Esophagus squamous epithelium (tissue), 5 donors: ENCODE data around the gene DLK2. TPM values are rescaled to one million over a fixed set of nuclear protein-coding genes. Genes with fewer than 3 reads are reported as not detected.
"Not testable (repeated sequence)": the region's sequence is repeated elsewhere in the genome, so short reads cannot be mapped to it uniquely, and the experiment has no call there.

Experiments used
- DNase-seq: peaks from one replicate; lab custom pipeline; 2025; lab: John Stamatoyannopoulos, UW
- H3K27ac ChIP-seq, 4 donors: fragments of 200-600 bp; sonication (generic); one replicate each; pipeline ENCODE4 v1.5.1; 2016 to 2019; ENCODE audit warnings: mild to moderate bottlenecking in 1 of 4
- H3K27me3 ChIP-seq, 4 donors: fragments of 200-600 bp; sonication (generic); 1 replicate in 3 of 4; 2 replicates in 1 of 4; pipeline versions ENCODE4 v1.5.1 to v1.6.0; 2017 to 2021; ENCODE audit warnings: antibody characterized with exemption in 1 of 4
- H3K36me3 ChIP-seq, 3 donors: fragments of 200-600 bp; sonication (generic); one replicate each; pipeline ENCODE4 v1.5.1; 2016 to 2019
- H3K4me1 ChIP-seq, 3 donors: fragments of 200-600 bp; sonication (generic); one replicate each; pipeline ENCODE4 v1.5.1; 2017 to 2019
- H3K4me3 ChIP-seq, 4 donors: fragments of 200-600 bp; sonication (generic); 1 replicate in 3 of 4; 2 replicates in 1 of 4; pipeline ENCODE4 v1.5.1; 2016 to 2019; ENCODE audit warnings: mild to moderate bottlenecking in 2 of 4, moderate library complexity in 1 of 4
- H3K9me3 ChIP-seq, 3 donors: fragments of 200-600 bp; sonication (generic); one replicate each; pipeline ENCODE4 v1.5.1; 2016 to 2019
- POLR2A ChIP-seq, 4 donors: fragments of 450-650 bp; IDR thresholded peaks; one replicate each; pipeline ENCODE4 v1.6.1; 2017; ENCODE audit warnings: antibody characterized with exemption in 4 of 4, mild to moderate bottlenecking in 4 of 4, moderate library complexity in 3 of 4
- WGBS, 2 donors: methylation state at CpG; one replicate each; pipeline ENCODE4 v1.1.5; 2018; 5-methylcytosine and 5-hydroxymethylcytosine counted together
- intact Hi-C: fragments of 100-400 bp; cut with DNase I; formaldehyde crosslinking; loops from one replicate; pipeline ENCODE4 v1.15.0; 2022
- total RNA-seq, 4 donors: library from RNA; depleted of rRNA; stranded (reverse); fragments of >200 nt; gene quantifications; one replicate each; pipeline ENCODE4 v1.1.0, GENCODE V29; 2016
- TF ChIP-seq, protein P1 (sequence below), 6 experiments: fragments of 450-650 bp in 4 of 6; fragments of 200-600 bp in 2 of 6; sonication (generic) in 2 of 6; IDR thresholded peaks; one replicate each; pipeline ENCODE4 v1.5.1; 2016 to 2019; ENCODE audit warnings: antibody characterized with exemption in 6 of 6, mild to moderate bottlenecking in 4 of 6, moderate library complexity in 4 of 6
- donor health status: DM: yes; HTN: yes; CAD: no.

The DLK2 gene
- total RNA-seq, 4 donors from 2014 or later, result 8.3 to 24.8 (median 12.6) TPM

GRCh38 chr6:43499028-43499815 is 43.9 kb upstream of the DLK2 start:
- Histone ChIP-seq H3K9me3 (no peaks in the 10 kb centered on the region), H3K27ac (peak overlapping the region in 3 of 4 donors; percentile 16 to 39 (median 33)), H3K27me3 (peaks cover 0 to 8% (median 0%) of the 10 kb centered on the region in 4 donors), H3K4me3 (no peak overlapping the region), H3K4me1 (peaks cover 13 to 33% (median 23%) of the 10 kb centered on the region in 3 donors), H3K36me3 (peaks cover 27 to 70% (median 35%) of the 10 kb centered on the region in 3 donors)
- WGBS, 2 donors, result 63 to 86% methylated on average over 5 of the region's 12 CpGs
- no peak for TF ChIP-seq POLR2A (IDR thresholded peaks at IDR 0.05)
- TF ChIP-seq, protein P1, sequence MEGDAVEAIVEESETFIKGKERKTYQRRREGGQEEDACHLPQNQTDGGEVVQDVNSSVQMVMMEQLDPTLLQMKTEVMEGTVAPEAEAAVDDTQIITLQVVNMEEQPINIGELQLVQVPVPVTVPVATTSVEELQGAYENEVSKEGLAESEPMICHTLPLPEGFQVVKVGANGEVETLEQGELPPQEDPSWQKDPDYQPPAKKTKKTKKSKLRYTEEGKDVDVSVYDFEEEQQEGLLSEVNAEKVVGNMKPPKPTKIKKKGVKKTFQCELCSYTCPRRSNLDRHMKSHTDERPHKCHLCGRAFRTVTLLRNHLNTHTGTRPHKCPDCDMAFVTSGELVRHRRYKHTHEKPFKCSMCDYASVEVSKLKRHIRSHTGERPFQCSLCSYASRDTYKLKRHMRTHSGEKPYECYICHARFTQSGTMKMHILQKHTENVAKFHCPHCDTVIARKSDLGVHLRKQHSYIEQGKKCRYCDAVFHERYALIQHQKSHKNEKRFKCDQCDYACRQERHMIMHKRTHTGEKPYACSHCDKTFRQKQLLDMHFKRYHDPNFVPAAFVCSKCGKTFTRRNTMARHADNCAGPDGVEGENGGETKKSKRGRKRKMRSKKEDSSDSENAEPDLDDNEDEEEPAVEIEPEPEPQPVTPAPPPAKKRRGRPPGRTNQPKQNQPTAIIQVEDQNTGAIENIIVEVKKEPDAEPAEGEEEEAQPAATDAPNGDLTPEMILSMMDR (IDR thresholded peaks at IDR 0.05), result no peak
- no peak for DNase-seq
- intact Hi-C loops, result loop anchor here (5.0 kb wide), 1 partner anchor 47 kb away; no protein-coding TSS in a partner anchor

- peaks cover 24 to 61% (median 35%) of the 10 kb centered on the region in 3 donors for H3K36me3 ChIP-seq
- not testable (repeated sequence) for H3K4me3 ChIP-seq, H3K27ac ChIP-seq
Observed at GRCh38 chr6:43498291-43498690, 42.9 kb upstream of the DLK2 start.

GRCh38 chr6:43497689-43498088 is 42.3 kb upstream of the DLK2 start:
- DNase-seq, result no peak
- intact Hi-C loops, result loop anchor here (5.0 kb wide), 1 partner anchor 45 kb away; no protein-coding TSS in a partner anchor
- TF ChIP-seq, protein P1 (IDR thresholded peaks at IDR 0.05), result no peak
- TF ChIP-seq POLR2A (IDR thresholded peaks at IDR 0.05), result no peak
- no peak overlapping the region for H3K27ac ChIP-seq
- H3K9me3 ChIP-seq, result no peaks in the 10 kb centered on the region
- peaks cover 14 to 42% (median 23%) of the 10 kb centered on the region in 3 donors for H3K4me1 ChIP-seq
- 88 to 94% methylated on average over 10 to 11 of the region's 12 CpGs for WGBS, 2 donors
- peaks cover 18 to 55% (median 32%) of the 10 kb centered on the region in 3 donors for H3K36me3 ChIP-seq
- peaks cover 0 to 23% (median 0%) of the 10 kb centered on the region in 4 donors for H3K27me3 ChIP-seq
- H3K4me3 ChIP-seq, result no peak overlapping the region

More at GRCh38 chr6:43498291-43498690, 42.9 kb upstream of the DLK2 start:
- not testable (repeated sequence) for DNase-seq, H3K9me3 ChIP-seq
- WGBS, 2 donors, result 85 to 91% methylated on average over 5 of the region's 5 CpGs
- intact Hi-C loops, result loop anchor here (5.0 kb wide), 1 partner anchor 46 kb away; no protein-coding TSS in a partner anchor
- peaks cover 0 to 17% (median 0%) of the 10 kb centered on the region in 4 donors for H3K27me3 ChIP-seq
- H3K4me1 ChIP-seq, result peaks cover 13 to 36% (median 23%) of the 10 kb centered on the region in 3 donors

DNA sequence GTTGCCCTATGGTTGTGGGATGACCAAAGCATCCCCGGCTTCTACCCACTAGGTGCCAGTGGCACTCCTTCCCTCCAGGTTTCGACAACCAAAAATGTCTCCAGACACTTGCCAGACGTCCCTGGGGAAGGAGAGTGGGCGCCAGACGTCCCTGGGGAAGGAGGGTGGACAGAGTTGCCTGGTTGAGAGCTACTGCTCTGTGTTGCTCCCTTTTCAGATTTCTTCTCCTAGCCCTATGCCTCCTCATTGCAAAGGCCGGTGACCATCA is 41.7 kb upstream of the DLK2 start:
- Histone ChIP-seq H3K27me3 (peaks cover 0 to 29% (median 0%) of the 10 kb centered on the region in 4 donors), H3K4me3 (no peak overlapping the region), H3K36me3 (peaks cover 18 to 48% (median 26%) of the 10 kb centered on the region in 3 donors), H3K4me1 (peaks cover 18 to 48% (median 23%) of the 10 kb centered on the region in 3 donors), H3K9me3 (no peaks in the 10 kb centered on the region), H3K27ac (peak overlapping the region; percentile 47 to 75 (median 64))
- DNase-seq, result no peak
- 61 to 71% methylated on average over 5 of the region's 6 CpGs for WGBS, 2 donors
- intact Hi-C loops, result loop anchor here (5.0 kb wide), 1 partner anchor 45 kb away; no protein-coding TSS in a partner anchor
- TF ChIP-seq, protein P1 (IDR thresholded peaks at IDR 0.05), result no peak
- no peak for TF ChIP-seq POLR2A (IDR thresholded peaks at IDR 0.05)

- H3K4me1 ChIP-seq, result peaks cover 18 to 52% (median 23%) of the 10 kb centered on the region in 3 donors
- no peak for DNase-seq
- peak overlapping the region; percentile 47 to 75 (median 64) for H3K27ac ChIP-seq
- TF ChIP-seq POLR2A (IDR thresholded peaks at IDR 0.05), result peak in 1 of 4 donors; percentile 13
- TF ChIP-seq, protein P1 (IDR thresholded peaks at IDR 0.05), result peak in 5 of 6 experiments; percentile 45 to 72 (median 68)
- H3K36me3 ChIP-seq, result peaks cover 18 to 44% (median 25%) of the 10 kb centered on the region in 3 donors
- WGBS, 2 donors, result 24 to 61% methylated on average over 2 to 6 of the region's 18 CpGs
- intact Hi-C loops, result loop anchor here (5.0 kb wide), 1 partner anchor 44 kb away; no protein-coding TSS in a partner anchor
- no peak overlapping the region for H3K4me3 ChIP-seq
- H3K9me3 ChIP-seq, result no peaks in the 10 kb centered on the region
- peaks cover 0 to 33% (median 0%) of the 10 kb centered on the region in 4 donors for H3K27me3 ChIP-seq
Observed at GRCh38 chr6:43496370-43497128, 41.2 kb upstream of the DLK2 start.
